Loucy (cell line): Measurements from ENCODE around the gene PHF20.

Source experiments
- H2AFZ ChIP-seq: fragments of 200-600 bp; sonication (generic); 2 replicates; pipeline ENCODE4 v1.6.0; 2016; ENCODE audit warnings: antibody characterized with exemption, mild to moderate bottlenecking, low read length, moderate library complexity
- H3F3A ChIP-seq: fragments of 200-600 bp; 2 replicates; pipeline ENCODE4 v1.6.0; 2016; ENCODE audit warnings: antibody characterized with exemption, low read depth, mild to moderate bottlenecking
- H3K27me3 ChIP-seq: fragments of 200-600 bp; sonication (generic); 2 replicates; pipeline ENCODE4 v1.6.1; 2014; ENCODE audit warnings: low read length, mild to moderate bottlenecking; ENCODE audit not compliant: insufficient read depth, poor library complexity, severe bottlenecking
- H3K36me3 ChIP-seq: fragments of 200-600 bp; sonication (generic); 2 replicates; pipeline ENCODE4 v1.6.1; 2016; ENCODE audit warnings: low read length; ENCODE audit not compliant: insufficient read depth
- H3K4me1 ChIP-seq: fragments of 200-600 bp; sonication (generic); 2 replicates; pipeline ENCODE4 v1.5.1; 2014; ENCODE audit warnings: low read length, mild to moderate bottlenecking; ENCODE audit not compliant: insufficient read depth, poor library complexity, severe bottlenecking
- H3K4me2 ChIP-seq: fragments of 200-600 bp; sonication (generic); 2 replicates; pipeline ENCODE4 v1.6.0; 2014; ENCODE audit warnings: antibody characterized with exemption, low read length, low read depth, mild to moderate bottlenecking; ENCODE audit not compliant: poor library complexity, severe bottlenecking
- H3K4me3 ChIP-seq: fragments of 200-600 bp; sonication (generic); 2 replicates; pipeline ENCODE4 v1.5.1; 2014; ENCODE audit warnings: low read length, mild to moderate bottlenecking, mixed read lengths; ENCODE audit not compliant: poor library complexity, severe bottlenecking
- H3K79me2 ChIP-seq: fragments of 200-600 bp; sonication (generic); 2 replicates; pipeline ENCODE4 v1.6.1; 2014; ENCODE audit warnings: low read length; ENCODE audit not compliant: insufficient read depth
- H3K9ac ChIP-seq: fragments of 200-600 bp; sonication (generic); 2 replicates; pipeline ENCODE4 v1.6.0; 2014; ENCODE audit warnings: mild to moderate bottlenecking, low read depth, low read length, moderate library complexity; ENCODE audit not compliant: poor library complexity, severe bottlenecking
- H3K9me2 ChIP-seq: fragments of 200-600 bp; sonication (generic); replicated peaks from 2 replicates; pipeline ENCODE4 v1.6.1; 2016; ENCODE audit warnings: low read depth, low read length, mixed read lengths
- H3K9me3 ChIP-seq: fragments of 200-600 bp; sonication (generic); 2 replicates; pipeline ENCODE4 v1.6.1; 2014; ENCODE audit warnings: mild to moderate bottlenecking, antibody characterized with exemption, low read length, low read depth; ENCODE audit not compliant: insufficient read depth
- H4K20me1 ChIP-seq: fragments of 200-600 bp; sonication (generic); 2 replicates; pipeline ENCODE4 v1.6.0; 2014; ENCODE audit warnings: antibody characterized with exemption, low read length, mild to moderate bottlenecking; ENCODE audit not compliant: insufficient read depth, poor library complexity, severe bottlenecking
- CTCF ChIP-seq: fragments of 200-600 bp; sonication (generic); conservative IDR thresholded peaks from 2 replicates; pipeline ENCODE4 v1.5.1; 2014; ENCODE audit warnings: mild to moderate bottlenecking, antibody characterized with exemption, low read length
- EZH2phosphoT487 ChIP-seq: fragments of 200-600 bp; IDR thresholded peaks from 2 replicates; pipeline ENCODE4 v1.6.1; 2018; ENCODE audit warnings: antibody characterized with exemption, mild to moderate bottlenecking, moderate library complexity, borderline replicate concordance

The PHF20 gene

GRCh38 chr20:35792740-35793139, 20.9 kb downstream of the PHF20 start:
- H3K4me1 ChIP-seq, result no peaks in the 10 kb centered on the region
- H3K27me3 ChIP-seq, result no peaks in the 10 kb centered on the region
- H3F3A ChIP-seq, result no peaks in the 10 kb centered on the region
- no peaks in the 10 kb centered on the region for H3K36me3 ChIP-seq
- no peak overlapping the region for H3K9ac ChIP-seq
- no peaks in the 10 kb centered on the region for H3K9me2 ChIP-seq
- H3K79me2 ChIP-seq, result peaks cover 40% of the 10 kb centered on the region
- H3K4me3 ChIP-seq, result no peak overlapping the region
- H2AFZ ChIP-seq, result no peak overlapping the region
- no peak for TF ChIP-seq CTCF
- no peak for TF ChIP-seq EZH2phosphoT487
- no peak overlapping the region for H3K4me2 ChIP-seq
- H4K20me1 ChIP-seq, result peaks cover 7% of the 10 kb centered on the region
- no peaks in the 10 kb centered on the region for H3K9me3 ChIP-seq

GRCh38 chr20:35796571-35796970, 24.8 kb downstream of the PHF20 start:
- H3K9me3 ChIP-seq, result no peaks in the 10 kb centered on the region

DNA sequence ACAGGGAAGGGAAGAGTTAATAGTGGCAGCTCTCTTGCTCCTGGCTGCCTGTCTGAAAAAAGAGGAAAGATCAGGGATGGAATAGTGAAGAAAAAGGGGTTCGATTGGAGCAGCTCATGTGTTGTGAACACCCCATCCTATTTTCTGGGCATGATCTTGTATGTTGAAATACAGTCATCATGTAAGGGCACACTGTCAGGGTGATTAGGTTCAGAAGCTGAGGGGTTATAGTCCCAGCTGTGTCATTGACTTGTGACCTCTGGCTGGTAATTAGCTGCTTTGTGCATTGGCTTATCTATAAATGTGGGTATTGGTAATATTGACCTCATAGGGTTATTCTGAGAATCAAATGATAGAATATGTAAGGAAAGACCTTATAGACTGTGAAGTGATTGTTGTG, 30.1 kb downstream of the PHF20 start:
- Histone ChIP-seq H3K79me2 (peaks cover 19% of the 10 kb centered on the region; the same call in 1 of the 2 replicates), H2AFZ (no peak overlapping the region), H3K4me2 (no peak overlapping the region), H3K9me3 (no peaks in the 10 kb centered on the region), H4K20me1 (peaks cover 3% of the 10 kb centered on the region), H3K4me1 (no peaks in the 10 kb centered on the region), H3K9ac (no peak overlapping the region), H3F3A (no peaks in the 10 kb centered on the region), H3K9me2 (no peaks in the 10 kb centered on the region), H3K27me3 (no peaks in the 10 kb centered on the region), H3K4me3 (no peak overlapping the region), H3K36me3 (peaks cover 17% of the 10 kb centered on the region; the same call in 1 of the 2 replicates)
- TF ChIP-seq EZH2phosphoT487 (no peak), CTCF (no peak)

More at GRCh38 chr20:35796571-35796970, 24.8 kb downstream of the PHF20 start:
- Histone ChIP-seq H3K4me1 (no peaks in the 10 kb centered on the region), H3K4me3 (no peak overlapping the region), H3K4me2 (no peak overlapping the region), H3K27me3 (no peaks in the 10 kb centered on the region), H3K9me2 (no peaks in the 10 kb centered on the region), H3K9ac (no peak overlapping the region), H2AFZ (no peak overlapping the region), H3K79me2 (peaks cover 39% of the 10 kb centered on the region), H3K36me3 (no peaks in the 10 kb centered on the region; the same call in 1 of the 2 replicates), H3F3A (no peaks in the 10 kb centered on the region), H4K20me1 (peaks cover 9% of the 10 kb centered on the region)
- TF ChIP-seq EZH2phosphoT487 (no peak), CTCF (no peak)
